ENCODE results near the gene CFAP107.
"Not testable (repeated sequence)": the region's sequence is repeated elsewhere in the genome, so short reads cannot be mapped to it uniquely, and the experiment has no call there.

The CFAP107 gene

GRCh38 chr1:12745992-12746323, at the start of gene CFAP107:
Gene CFAP107 (plus strand): TSS chr1:12746200. CDS start chr1:12746431, 231 bp downstream.
- DNase-seq (ENCODE audit: low read depth, low spot score): no peak

GRCh38 chr1:12696658-12697057, 49.3 kb upstream of the CFAP107 start:
- no peak for DNase-seq (ENCODE audit: low read depth, low spot score)

GRCh38 chr1:12697397-12697796, 48.6 kb upstream of the CFAP107 start:
- no peak for DNase-seq (ENCODE audit: low read depth, low spot score)

- no peak for DNase-seq (ENCODE audit: low read depth, low spot score)
Measured at GRCh38 chr1:12703821-12704451, 42.1 kb upstream of the CFAP107 start.

- no peak for DNase-seq (ENCODE audit: low read depth, low spot score)
Measured at GRCh38 chr1:12706061-12706460, 39.9 kb upstream of the CFAP107 start.

- DNase-seq (ENCODE audit: low read depth, low spot score): no peak
Measured at GRCh38 chr1:12708396-12709090, 37.5 kb upstream of the CFAP107 start.

- no peak for DNase-seq (ENCODE audit: low read depth, low spot score)
Measured at GRCh38 chr1:12709091-12709491, 36.9 kb upstream of the CFAP107 start.

GRCh38 chr1:12709696-12710095, 36.3 kb upstream of the CFAP107 start:
- no peak for DNase-seq (ENCODE audit: low read depth, low spot score)

- DNase-seq (ENCODE audit: low read depth, low spot score): no peak
Measured at GRCh38 chr1:12711536-12711935, 34.5 kb upstream of the CFAP107 start.

GRCh38 chr1:12712076-12712475, 33.9 kb upstream of the CFAP107 start:
- DNase-seq (ENCODE audit: low read depth, low spot score): no peak

GRCh38 chr1:12712929-12713328, 33.1 kb upstream of the CFAP107 start:
- DNase-seq (ENCODE audit: low read depth, low spot score): no peak

GRCh38 chr1:12713651-12714050, 32.3 kb upstream of the CFAP107 start:
- not testable (repeated sequence) for DNase-seq (ENCODE audit: low read depth, low spot score)

- DNase-seq (ENCODE audit: low read depth, low spot score): no peak
Measured at GRCh38 chr1:12714710-12715475, 31.1 kb upstream of the CFAP107 start.

- DNase-seq (ENCODE audit: low read depth, low spot score): no peak
Measured at GRCh38 chr1:12715896-12716437, 30.0 kb upstream of the CFAP107 start, which contains the start of gene AADACL3. Gene AADACL3 (plus strand): TSS chr1:12716110. CDS start chr1:12716177, 67 bp downstream.

- no peak for DNase-seq (ENCODE audit: low read depth, low spot score)
Measured at GRCh38 chr1:12717301-12717838, 28.6 kb upstream of the CFAP107 start.

GRCh38 chr1:12722626-12723025, 23.4 kb upstream of the CFAP107 start:
- no peak for DNase-seq (ENCODE audit: low read depth, low spot score)

GRCh38 chr1:12728391-12728790, 17.6 kb upstream of the CFAP107 start:
- DNase-seq (ENCODE audit: low read depth, low spot score): no peak

GRCh38 chr1:12730156-12730555, 15.8 kb upstream of the CFAP107 start:
- no peak for DNase-seq (ENCODE audit: low read depth, low spot score)

GRCh38 chr1:12731084-12731483, 14.9 kb upstream of the CFAP107 start:
- DNase-seq (ENCODE audit: low read depth, low spot score): not testable (repeated sequence)

- no peak for DNase-seq (ENCODE audit: low read depth, low spot score)
Measured at GRCh38 chr1:12734651-12735050, 11.3 kb upstream of the CFAP107 start.

- no peak for DNase-seq (ENCODE audit: low read depth, low spot score)
Measured at GRCh38 chr1:12738934-12739333, 7.1 kb upstream of the CFAP107 start.

GRCh38 chr1:12739613-12740012, 6.4 kb upstream of the CFAP107 start:
- DNase-seq (ENCODE audit: low read depth, low spot score): no peak
